Measurements from ENCODE around the gene PLAU.
"Not testable (repeated sequence)": the region's sequence is repeated elsewhere in the genome, so short reads cannot be mapped to it uniquely, and the experiment has no call there.

PLAU gene

DNA sequence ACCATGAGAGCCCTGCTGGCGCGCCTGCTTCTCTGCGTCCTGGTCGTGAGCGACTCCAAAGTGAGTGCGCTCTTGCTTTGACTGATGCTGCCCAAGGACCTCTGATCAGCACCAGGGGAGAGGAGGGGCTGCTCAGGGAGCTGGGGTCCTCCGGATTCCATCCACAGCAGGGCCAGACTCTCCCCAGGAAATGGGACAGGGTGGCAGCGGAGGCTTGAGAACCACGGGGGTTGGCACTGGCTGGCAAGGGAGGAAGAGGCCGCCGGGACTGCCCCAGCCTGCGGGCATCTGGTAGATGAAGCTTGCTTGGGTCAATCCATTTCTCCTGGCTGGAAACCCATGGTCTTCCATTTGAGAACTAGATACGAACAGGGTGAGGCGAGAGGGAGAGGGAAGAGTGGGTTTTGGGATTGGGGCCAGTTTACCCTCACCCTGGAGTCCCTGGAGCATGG lies 647 bp downstream of the PLAU start:
- Histone ChIP-seq H3K27me3 (ENCODE audit: control insufficient read depth in 1 of 2, insufficient read depth in 2 of 2, low read length in 2 of 2) (peaks cover 4 to 5% of the 10 kb centered on the region in 2 donors), H3K27ac (ENCODE audit: low read length) (no peak overlapping the region), H3K9me3 (ENCODE audit: control insufficient read depth in 2 of 2, low read length in 2 of 2) (no peaks in the 10 kb centered on the region), H3K9ac (ENCODE audit: low read length in 2 of 2) (peak overlapping the region; percentile 36 to 49), H3K4me1 (ENCODE audit: control insufficient read depth, insufficient read depth, low read length) (peaks cover 40% of the 10 kb centered on the region), H3K4me3 (ENCODE audit: low read length in 2 of 2) (peak overlapping the region; percentile 54 to 79), H3K36me3 (ENCODE audit: control insufficient read depth in 2 of 2, insufficient read depth in 2 of 2, low read length in 2 of 2) (peaks cover 2 to 7% of the 10 kb centered on the region in 2 donors)

GRCh38 chr10:73914036-73914435 lies 3.1 kb downstream of the PLAU start:
- Histone ChIP-seq H3K36me3 (ENCODE audit: control insufficient read depth in 2 of 2, insufficient read depth in 2 of 2, low read length in 2 of 2) (peaks cover 2 to 8% of the 10 kb centered on the region in 2 donors), H3K27me3 (ENCODE audit: control insufficient read depth in 1 of 2, insufficient read depth in 2 of 2, low read length in 2 of 2) (peaks cover 4 to 5% of the 10 kb centered on the region in 2 donors), H3K4me3 (ENCODE audit: low read length in 2 of 2) (no peak overlapping the region), H3K9me3 (ENCODE audit: control insufficient read depth in 2 of 2, low read length in 2 of 2) (no peaks in the 10 kb centered on the region), H3K9ac (ENCODE audit: low read length in 2 of 2) (no peak overlapping the region), H3K4me1 (ENCODE audit: control insufficient read depth, insufficient read depth, low read length) (peaks cover 32% of the 10 kb centered on the region), H3K27ac (ENCODE audit: low read length) (no peak overlapping the region)

DNA sequence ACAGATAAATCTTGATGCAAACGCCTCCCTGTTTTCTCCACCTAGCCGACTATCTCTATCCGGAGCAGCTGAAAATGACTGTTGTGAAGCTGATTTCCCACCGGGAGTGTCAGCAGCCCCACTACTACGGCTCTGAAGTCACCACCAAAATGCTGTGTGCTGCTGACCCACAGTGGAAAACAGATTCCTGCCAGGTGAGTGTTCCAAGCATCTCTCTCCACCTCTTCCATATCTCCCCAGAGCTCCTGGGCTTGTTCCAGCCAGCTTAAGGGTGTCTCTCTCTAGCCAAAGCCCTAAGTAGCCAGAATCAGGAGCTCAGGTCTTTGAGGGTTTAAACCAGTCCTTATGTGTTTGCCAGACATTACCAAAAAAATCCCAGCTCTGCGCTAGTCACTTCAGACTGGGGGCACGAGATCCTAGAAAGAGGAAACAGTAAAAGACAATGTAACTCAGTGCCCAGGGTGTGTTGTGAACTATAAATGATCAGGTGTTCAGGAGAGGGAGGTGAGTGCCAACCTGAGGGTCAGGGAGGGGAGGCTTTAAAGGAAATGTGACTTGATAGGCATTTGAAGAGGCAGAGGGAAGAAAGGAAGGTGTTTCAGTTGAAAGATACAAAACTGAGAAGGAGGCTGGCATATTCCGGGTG lies 4.4 kb downstream of the PLAU start:
- Histone ChIP-seq H3K9me3 (ENCODE audit: control insufficient read depth in 2 of 2, low read length in 2 of 2) (no peaks in the 10 kb centered on the region), H3K36me3 (ENCODE audit: control insufficient read depth in 2 of 2, insufficient read depth in 2 of 2, low read length in 2 of 2) (peaks cover 2 to 8% of the 10 kb centered on the region in 2 donors), H3K27ac (ENCODE audit: low read length) (no peak overlapping the region), H3K9ac (ENCODE audit: low read length in 2 of 2) (no peak overlapping the region), H3K4me3 (ENCODE audit: low read length in 2 of 2) (no peak overlapping the region), H3K4me1 (ENCODE audit: control insufficient read depth, insufficient read depth, low read length) (peaks cover 27% of the 10 kb centered on the region), H3K27me3 (ENCODE audit: control insufficient read depth in 1 of 2, insufficient read depth in 2 of 2, low read length in 2 of 2) (peaks cover 2 to 4% of the 10 kb centered on the region in 2 donors)

DNA sequence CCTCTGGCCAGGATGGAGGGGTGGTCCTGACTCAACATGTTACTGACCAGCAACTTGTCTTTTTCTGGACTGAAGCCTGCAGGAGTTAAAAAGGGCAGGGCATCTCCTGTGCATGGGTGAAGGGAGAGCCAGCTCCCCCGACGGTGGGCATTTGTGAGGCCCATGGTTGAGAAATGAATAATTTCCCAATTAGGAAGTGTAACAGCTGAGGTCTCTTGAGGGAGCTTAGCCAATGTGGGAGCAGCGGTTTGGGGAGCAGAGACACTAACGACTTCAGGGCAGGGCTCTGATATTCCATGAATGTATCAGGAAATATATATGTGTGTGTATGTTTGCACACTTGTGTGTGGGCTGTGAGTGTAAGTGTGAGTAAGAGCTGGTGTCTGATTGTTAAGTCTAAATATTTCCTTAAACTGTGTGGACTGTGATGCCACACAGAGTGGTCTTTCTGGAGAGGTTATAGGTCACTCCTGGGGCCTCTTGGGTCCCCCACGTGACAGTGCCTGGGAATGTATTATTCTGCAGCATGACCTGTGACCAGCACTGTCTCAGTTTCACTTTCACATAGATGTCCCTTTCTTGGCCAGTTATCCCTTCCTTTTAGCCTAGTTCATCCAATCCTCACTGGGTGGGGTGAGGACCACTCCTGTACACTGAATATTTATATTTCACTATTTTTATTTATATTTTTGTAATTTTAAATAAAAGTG lies 6.0 kb downstream of the PLAU start:
- H3K4me3 ChIP-seq (ENCODE audit: low read length in 2 of 2), result no peak overlapping the region
- peaks cover 14% of the 10 kb centered on the region for H3K4me1 ChIP-seq (ENCODE audit: control insufficient read depth, insufficient read depth, low read length)
- H3K36me3 ChIP-seq (ENCODE audit: control insufficient read depth in 2 of 2, insufficient read depth in 2 of 2, low read length in 2 of 2), result peaks cover 2 to 8% of the 10 kb centered on the region in 2 donors
- no peaks in the 10 kb centered on the region for H3K9me3 ChIP-seq (ENCODE audit: control insufficient read depth in 2 of 2, low read length in 2 of 2)
- H3K9ac ChIP-seq (ENCODE audit: low read length in 2 of 2), result no peak overlapping the region
- H3K27me3 ChIP-seq (ENCODE audit: control insufficient read depth in 1 of 2, insufficient read depth in 2 of 2, low read length in 2 of 2), result peaks cover 0 to under 1% of the 10 kb centered on the region in 2 donors
- no peak overlapping the region for H3K27ac ChIP-seq (ENCODE audit: low read length)

GRCh38 chr10:73917566-73918305 lies 6.8 kb downstream of the PLAU start:
- peaks cover 12% of the 10 kb centered on the region for H3K4me1 ChIP-seq (ENCODE audit: control insufficient read depth, insufficient read depth, low read length)
- H3K9me3 ChIP-seq (ENCODE audit: control insufficient read depth in 2 of 2, low read length in 2 of 2), result no peaks in the 10 kb centered on the region
- no peak overlapping the region for H3K4me3 ChIP-seq (ENCODE audit: low read length in 2 of 2)
- no peak overlapping the region for H3K27ac ChIP-seq (ENCODE audit: low read length)
- no peaks in the 10 kb centered on the region for H3K27me3 ChIP-seq (ENCODE audit: control insufficient read depth in 1 of 2, insufficient read depth in 2 of 2, low read length in 2 of 2)
- H3K36me3 ChIP-seq (ENCODE audit: control insufficient read depth in 2 of 2, insufficient read depth in 2 of 2, low read length in 2 of 2), result peaks cover 2 to 8% of the 10 kb centered on the region in 2 donors
- H3K9ac ChIP-seq (ENCODE audit: low read length in 2 of 2), result no peak overlapping the region

DNA sequence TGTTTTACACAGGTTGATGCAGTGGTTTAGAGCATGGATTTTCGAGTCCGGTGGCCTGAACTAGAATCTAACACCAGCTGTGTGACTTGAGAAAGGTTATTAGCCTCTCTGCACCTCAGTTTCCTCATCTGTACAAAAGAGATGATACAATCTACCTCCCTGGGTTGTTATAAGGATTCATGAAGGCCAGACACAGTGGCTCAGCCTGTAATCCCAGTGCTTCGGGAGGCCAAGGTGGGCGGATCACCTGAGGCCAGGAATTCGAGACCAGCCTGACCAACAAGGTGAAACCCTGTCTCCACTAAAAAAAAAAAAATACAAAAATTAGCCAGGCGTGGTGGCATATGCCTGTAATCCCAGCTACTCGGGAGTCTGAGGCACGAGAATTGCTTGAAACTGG lies 8.5 kb downstream of the PLAU start:
- peaks cover 12% of the 10 kb centered on the region for H3K4me1 ChIP-seq (ENCODE audit: control insufficient read depth, insufficient read depth, low read length)
- not testable (repeated sequence) for H3K4me3 ChIP-seq (ENCODE audit: low read length in 2 of 2); H3K27me3 ChIP-seq (ENCODE audit: control insufficient read depth in 1 of 2, insufficient read depth in 2 of 2, low read length in 2 of 2); H3K9ac ChIP-seq (ENCODE audit: low read length in 2 of 2); H3K9me3 ChIP-seq (ENCODE audit: control insufficient read depth in 2 of 2, low read length in 2 of 2); H3K36me3 ChIP-seq (ENCODE audit: control insufficient read depth in 2 of 2, insufficient read depth in 2 of 2, low read length in 2 of 2)
- peak overlapping the region; percentile 31 for H3K27ac ChIP-seq (ENCODE audit: low read length)

GRCh38 chr10:73920089-73920488 lies 9.2 kb downstream of the PLAU start:
- H3K9ac ChIP-seq (ENCODE audit: low read length in 2 of 2), result no peak overlapping the region
- H3K36me3 ChIP-seq (ENCODE audit: control insufficient read depth in 2 of 2, insufficient read depth in 2 of 2, low read length in 2 of 2), result peaks cover 0 to 6% of the 10 kb centered on the region in 2 donors
- no peak overlapping the region for H3K4me3 ChIP-seq (ENCODE audit: low read length in 2 of 2)
- H3K27ac ChIP-seq (ENCODE audit: low read length), result peak overlapping the region; percentile 31
- no peaks in the 10 kb centered on the region for H3K9me3 ChIP-seq (ENCODE audit: control insufficient read depth in 2 of 2, low read length in 2 of 2)
- H3K27me3 ChIP-seq (ENCODE audit: control insufficient read depth in 1 of 2, insufficient read depth in 2 of 2, low read length in 2 of 2), result no peaks in the 10 kb centered on the region
- peaks cover 12% of the 10 kb centered on the region for H3K4me1 ChIP-seq (ENCODE audit: control insufficient read depth, insufficient read depth, low read length)

GRCh38 chr10:73922007-73922863 lies 11.3 kb downstream of the PLAU start:
- Histone ChIP-seq H3K27ac (ENCODE audit: low read length) (no peak overlapping the region), H3K27me3 (ENCODE audit: control insufficient read depth in 1 of 2, insufficient read depth in 2 of 2, low read length in 2 of 2) (no peaks in the 10 kb centered on the region), H3K9me3 (ENCODE audit: control insufficient read depth in 2 of 2, low read length in 2 of 2) (no peaks in the 10 kb centered on the region), H3K9ac (ENCODE audit: low read length in 2 of 2) (no peak overlapping the region), H3K4me1 (ENCODE audit: control insufficient read depth, insufficient read depth, low read length) (peaks cover 6% of the 10 kb centered on the region), H3K4me3 (ENCODE audit: low read length in 2 of 2) (no peak overlapping the region), H3K36me3 (ENCODE audit: control insufficient read depth in 2 of 2, insufficient read depth in 2 of 2, low read length in 2 of 2) (no peaks in the 10 kb centered on the region)

- Histone ChIP-seq H3K9ac (ENCODE audit: low read length in 2 of 2) (no peak overlapping the region), H3K4me1 (ENCODE audit: control insufficient read depth, insufficient read depth, low read length) (peaks cover 6% of the 10 kb centered on the region), H3K27me3 (ENCODE audit: control insufficient read depth in 1 of 2, insufficient read depth in 2 of 2, low read length in 2 of 2) (no peaks in the 10 kb centered on the region), H3K36me3 (ENCODE audit: control insufficient read depth in 2 of 2, insufficient read depth in 2 of 2, low read length in 2 of 2) (no peaks in the 10 kb centered on the region), H3K27ac (ENCODE audit: low read length) (no peak overlapping the region), H3K9me3 (ENCODE audit: control insufficient read depth in 2 of 2, low read length in 2 of 2) (no peaks in the 10 kb centered on the region), H3K4me3 (ENCODE audit: low read length in 2 of 2) (no peak overlapping the region)
Observed at GRCh38 chr10:73922864-73923133, 11.9 kb downstream of the PLAU start.

DNA sequence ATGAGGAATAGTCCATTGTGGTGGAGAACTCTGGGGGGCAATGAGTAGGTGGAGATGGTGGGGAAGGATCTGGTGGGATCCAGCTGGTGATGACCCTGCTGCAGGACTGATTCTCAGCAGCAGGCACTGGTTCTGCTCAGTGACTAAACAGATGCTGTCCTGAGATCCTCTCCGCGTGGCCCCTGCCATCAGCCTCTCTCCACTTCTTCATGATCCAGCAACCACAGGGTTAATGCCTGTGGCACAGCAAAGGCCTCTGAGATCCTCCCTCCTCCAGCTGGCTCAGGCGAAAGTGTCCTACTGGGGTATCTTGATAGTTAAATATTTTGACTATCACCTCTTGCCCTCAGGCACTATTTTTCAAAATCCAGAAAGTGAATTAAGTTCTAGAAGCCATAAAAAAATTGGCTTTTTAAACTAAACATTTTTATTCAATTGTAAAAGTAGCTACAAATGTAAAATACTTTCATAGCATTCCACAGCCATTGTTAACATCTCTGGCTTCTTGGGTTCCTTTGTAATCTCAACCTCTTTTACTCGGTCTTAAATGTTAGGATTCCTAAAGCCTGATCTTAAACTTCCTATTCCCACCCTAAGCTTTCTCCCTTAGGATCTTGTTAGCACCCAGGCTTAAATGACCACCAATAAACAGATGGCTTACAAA lies 13.1 kb downstream of the PLAU start:
- Histone ChIP-seq H3K4me1 (ENCODE audit: control insufficient read depth, insufficient read depth, low read length) (peaks cover 3% of the 10 kb centered on the region), H3K36me3 (ENCODE audit: control insufficient read depth in 2 of 2, insufficient read depth in 2 of 2, low read length in 2 of 2) (no peaks in the 10 kb centered on the region), H3K9ac (ENCODE audit: low read length in 2 of 2) (no peak overlapping the region), H3K4me3 (ENCODE audit: low read length in 2 of 2) (no peak overlapping the region), H3K27ac (ENCODE audit: low read length) (no peak overlapping the region), H3K27me3 (ENCODE audit: control insufficient read depth in 1 of 2, insufficient read depth in 2 of 2, low read length in 2 of 2) (no peaks in the 10 kb centered on the region), H3K9me3 (ENCODE audit: control insufficient read depth in 2 of 2, low read length in 2 of 2) (no peaks in the 10 kb centered on the region)
